Measurements from ENCODE around the gene SLC25A30.
"Not testable (repeated sequence)": the region's sequence is repeated elsewhere in the genome, so short reads cannot be mapped to it uniquely, and the experiment has no call there.

The SLC25A30 gene

DNA sequence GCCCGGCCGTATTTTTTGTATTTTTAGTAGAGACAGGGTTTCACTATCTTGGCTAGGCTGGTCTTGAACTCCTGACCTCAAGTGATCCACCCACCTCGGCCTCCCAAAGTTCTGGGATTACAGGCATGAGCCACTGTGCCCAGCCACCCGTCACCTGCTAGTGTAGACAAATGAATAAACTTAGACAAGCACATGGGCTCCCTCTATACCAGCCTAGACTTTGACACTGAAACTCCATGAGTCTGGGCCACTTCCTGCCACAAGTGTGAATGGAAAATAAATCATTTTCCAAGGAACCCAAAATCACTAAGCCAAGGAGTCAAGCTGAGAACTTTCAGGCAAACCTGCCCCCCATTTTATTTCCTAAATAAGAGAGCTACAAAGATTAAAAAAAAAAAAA is 50.2 kb downstream of the SLC25A30 start:
- DNase-seq (ENCODE audit: low read depth in 2 of 2): no peak

DNA sequence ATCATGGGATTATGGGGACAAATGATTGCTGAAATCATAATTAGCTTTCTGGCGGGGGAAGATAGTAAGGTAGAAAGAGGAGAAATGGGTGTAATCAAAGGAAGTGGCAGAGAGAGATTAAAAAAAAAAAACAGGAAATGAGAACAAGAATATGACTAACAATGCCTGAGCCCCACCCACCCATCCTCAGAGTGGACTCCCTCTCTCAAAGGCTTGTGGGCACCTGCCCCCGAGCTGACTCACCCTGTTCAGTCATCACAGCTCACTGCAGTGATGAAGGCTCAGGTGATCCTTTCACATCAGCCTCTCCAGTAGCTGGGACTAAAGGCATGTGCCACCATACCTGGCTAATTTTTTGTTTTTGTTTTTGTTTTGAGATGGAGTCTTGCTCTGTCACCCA is 50.8 kb downstream of the SLC25A30 start:
- DNase-seq (ENCODE audit: low read depth in 2 of 2): peak; percentile 67 to 74

DNA sequence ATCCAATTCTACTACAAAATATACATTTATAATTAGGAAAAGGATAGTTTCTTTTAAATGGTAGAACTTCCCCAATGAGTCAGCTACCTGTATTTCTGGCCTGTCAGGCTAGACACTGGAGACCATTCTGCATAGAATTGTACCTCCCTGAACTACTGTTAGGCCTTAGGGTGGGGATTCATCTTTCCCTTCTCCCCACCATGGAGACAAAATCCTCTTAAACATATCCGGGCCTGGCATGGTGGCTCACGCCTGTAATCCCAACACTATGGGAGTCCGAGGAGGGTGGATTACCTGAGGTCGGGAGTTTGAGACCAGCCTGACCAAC is 52.7 kb downstream of the SLC25A30 start:
- no peak for DNase-seq (ENCODE audit: low read depth in 2 of 2)

DNA sequence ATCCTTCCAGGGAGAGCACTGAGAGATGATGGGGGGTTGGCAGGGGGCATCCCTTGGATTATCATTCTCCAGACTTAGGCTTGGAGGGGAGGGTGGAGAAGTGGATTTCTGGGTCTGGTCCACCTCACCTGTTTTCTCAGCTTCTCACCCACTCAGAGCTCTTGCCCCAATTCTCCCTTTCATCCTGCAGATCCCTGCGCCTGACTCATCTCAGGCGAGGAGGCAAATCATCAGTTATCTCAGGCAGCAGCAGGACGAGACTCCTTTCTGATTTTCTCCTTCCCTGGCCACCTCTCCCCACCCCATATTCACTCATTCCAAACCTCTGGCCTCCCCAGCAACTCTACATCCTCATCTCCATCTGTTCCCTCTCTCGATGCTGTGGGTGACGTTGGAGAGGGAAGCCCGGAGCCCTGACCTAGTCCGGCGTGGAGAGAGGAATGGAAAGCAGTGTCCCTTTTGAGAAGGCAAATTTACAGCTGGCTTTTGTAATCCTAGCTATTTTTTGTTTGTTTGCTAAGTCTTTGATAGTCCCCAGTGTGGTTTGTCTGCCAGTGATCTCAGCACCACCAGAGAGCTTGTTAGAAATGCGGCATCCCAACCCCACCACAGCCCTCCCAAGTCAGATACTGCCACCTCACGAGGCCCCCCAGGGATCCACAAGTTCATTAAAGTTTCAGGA is 53.2 kb downstream of the SLC25A30 start:
- DNase-seq (ENCODE audit: low read depth in 2 of 2): no peak

DNA sequence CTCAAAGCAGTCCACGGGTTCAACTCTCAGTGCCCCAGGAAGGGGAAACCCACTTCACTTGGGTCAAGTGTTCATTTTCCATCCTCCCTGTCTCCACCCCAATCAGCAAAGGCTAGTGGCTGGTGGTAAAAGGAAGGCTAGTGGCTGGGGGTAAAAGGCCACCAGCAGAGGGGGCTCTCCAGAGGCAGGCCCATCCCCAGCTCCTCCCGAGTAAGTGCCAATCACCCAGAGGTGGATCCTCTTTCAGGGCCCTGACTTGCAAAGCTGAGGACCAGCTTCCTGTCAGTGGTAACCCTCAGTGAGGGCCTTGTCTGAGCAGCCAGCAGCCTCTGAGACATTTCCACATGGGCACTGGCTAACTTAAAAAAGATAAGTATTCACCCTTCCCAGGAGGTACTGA is 55.2 kb downstream of the SLC25A30 start:
- no peak for DNase-seq (ENCODE audit: low read depth in 2 of 2)

DNA sequence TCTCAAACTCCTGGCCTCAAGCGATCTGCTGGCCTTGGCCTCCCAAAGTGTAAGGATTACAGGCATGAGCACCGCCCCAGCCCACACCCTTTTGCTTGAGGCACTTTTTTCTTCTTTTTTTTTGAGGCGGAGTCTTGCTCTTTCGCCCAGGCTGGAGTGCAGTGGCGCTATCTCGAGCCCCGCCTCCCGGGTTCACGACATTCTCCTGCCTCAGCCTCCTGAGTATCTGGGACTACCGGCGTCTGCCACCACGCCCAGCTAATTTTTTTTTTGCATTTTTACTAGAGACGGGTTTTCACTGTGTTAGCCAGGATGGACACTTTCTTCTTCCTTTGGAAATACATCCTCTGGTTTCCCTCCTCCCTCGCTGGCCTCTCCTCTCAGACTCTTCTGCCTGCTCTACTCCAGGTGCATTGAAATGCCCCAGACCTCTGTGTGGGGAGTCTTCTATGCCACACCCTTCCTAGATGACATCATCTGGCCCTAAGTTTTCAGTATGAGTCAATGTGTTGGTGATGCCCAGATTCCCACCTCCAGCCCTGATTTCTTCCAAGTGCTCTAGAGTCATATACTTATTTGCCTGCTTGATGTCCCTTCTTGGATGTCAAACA is 56.5 kb downstream of the SLC25A30 start:
- no peak for DNase-seq (ENCODE audit: low read depth in 2 of 2)

DNA sequence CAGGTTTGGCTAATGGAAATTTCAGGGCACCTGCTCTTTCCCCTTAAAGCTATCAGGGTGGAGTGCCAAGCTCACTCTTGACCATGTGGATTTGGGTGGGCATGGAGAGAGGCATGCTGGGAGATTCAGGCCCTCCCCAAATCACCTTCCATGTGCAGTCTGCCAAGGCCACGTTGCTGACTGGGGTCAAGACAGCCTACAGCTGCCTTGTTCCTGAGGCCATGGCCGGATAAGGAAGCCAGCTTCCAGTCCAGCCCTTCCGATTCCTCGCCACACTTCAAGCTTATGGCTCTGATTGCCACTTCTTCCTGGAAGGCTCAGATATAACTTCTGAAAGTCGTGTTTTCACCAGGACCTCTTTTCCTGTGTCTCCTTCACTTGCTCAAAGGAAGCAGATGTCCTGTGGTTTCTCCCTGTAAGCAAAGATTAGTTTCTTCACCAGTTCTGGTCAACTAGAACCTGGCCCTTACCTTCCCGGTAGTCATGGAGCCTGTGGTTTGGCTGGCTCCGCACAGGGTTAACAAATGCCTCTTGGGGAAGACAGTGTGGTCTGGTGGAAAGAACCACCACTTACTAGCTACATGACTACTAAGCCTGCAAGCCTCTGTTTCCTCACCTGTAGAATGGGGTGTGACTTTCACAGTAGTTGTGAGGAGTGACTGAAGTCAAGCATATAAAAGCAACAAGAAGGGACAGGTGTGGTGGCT is 61.1 kb downstream of the SLC25A30 start:
- no peak for DNase-seq (ENCODE audit: low read depth in 2 of 2)

DNA sequence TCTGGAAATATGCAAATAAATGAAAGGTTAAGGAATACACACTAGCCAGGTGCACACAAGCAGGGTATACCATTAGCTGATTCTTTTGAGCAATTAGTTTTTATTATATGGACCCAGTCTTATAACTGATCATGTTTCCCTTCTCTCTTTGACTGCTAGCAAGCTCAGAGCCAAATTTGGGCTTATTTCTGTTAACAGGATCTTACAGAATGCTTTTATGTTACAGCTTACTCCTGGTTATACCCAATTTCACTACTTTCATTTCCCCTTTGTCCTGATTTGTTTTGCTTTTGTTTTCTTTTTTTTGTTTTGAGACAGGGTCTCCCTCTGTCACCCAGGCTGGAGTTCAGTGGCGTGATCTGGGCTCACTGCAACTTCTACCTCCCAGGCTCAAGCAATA is 64.3 kb downstream of the SLC25A30 start:
- DNase-seq (ENCODE audit: low read depth in 2 of 2): no peak

DNA sequence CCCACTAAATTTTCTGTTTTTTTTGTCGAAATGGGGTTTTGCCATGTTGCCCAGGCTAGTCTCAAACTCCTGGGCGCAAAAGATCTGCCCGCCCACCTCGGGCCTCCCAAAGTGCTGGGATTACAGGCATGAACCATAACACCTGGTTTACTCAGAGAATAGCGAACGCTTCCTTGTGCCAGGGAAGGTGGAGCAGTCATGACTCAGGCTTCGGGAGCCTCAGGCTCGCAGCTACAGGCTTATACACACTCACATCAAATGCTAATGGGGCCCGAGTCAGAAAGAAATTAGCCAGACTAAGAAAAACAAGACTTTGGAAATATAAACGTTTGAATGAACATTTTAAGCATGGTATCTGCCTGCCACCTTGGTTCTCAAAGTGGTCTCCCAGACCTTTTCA is 66.1 kb downstream of the SLC25A30 start:
- no peak for DNase-seq (ENCODE audit: low read depth in 2 of 2)

DNA sequence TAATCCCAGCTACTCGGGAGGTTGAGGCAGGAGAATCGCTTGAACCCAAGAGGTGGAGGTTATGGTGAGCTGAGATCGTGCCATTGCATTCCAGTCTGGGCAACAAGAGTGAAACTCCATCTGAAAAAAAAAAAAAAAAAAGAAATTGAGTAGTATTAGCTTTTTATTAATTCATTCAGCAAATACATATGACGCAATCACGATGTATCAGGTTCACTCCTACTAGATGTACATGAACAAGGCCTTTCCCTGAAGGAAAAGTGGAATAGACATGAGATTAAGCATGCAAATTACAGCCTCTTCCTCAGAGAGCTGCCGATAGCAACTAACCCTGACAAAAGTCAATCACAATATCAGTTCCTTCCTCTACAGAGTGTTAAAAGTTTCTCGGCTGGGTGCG is 68.0 kb downstream of the SLC25A30 start:
- no peak for DNase-seq (ENCODE audit: low read depth in 2 of 2)

DNA sequence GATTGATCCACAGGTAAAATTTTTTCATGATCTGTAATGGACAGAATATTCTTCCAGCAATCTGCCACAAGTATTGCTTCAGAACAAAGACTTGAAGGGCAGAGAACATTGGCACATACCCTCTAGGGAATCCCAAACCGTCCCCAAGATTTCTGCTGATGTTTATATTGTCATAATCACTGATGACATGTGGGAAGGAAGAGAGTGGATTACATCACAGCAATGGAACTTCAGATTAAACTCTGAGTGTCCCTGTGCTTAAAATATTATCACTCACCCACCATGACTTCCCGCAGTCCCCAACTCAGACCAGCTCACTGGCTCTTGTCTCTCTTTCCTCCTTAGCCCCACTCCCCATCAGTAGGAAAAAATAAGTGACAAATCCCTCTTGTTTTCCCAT is 68.7 kb downstream of the SLC25A30 start:
- no peak for DNase-seq (ENCODE audit: low read depth in 2 of 2)

DNA sequence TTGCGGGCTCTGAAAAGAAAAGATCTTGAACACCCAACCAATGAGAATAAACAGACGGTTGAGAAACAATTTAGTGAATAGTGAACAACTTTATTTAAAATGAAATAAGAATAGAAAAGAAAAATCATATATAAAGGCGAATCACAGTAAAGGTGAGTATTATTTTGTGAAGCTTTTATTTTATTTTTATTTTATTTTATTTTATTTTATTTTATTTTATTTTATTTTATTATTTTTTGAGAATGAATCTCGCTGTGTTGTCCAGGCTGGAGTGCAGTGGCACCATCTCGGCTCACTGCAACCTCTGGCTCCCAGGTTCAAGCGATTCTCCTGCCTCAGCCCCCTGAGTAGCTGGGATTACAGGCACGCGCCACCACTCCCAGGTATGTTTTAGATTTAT is 74.1 kb downstream of the SLC25A30 start:
- not testable (repeated sequence) for DNase-seq (ENCODE audit: low read depth in 2 of 2)

Measured in stimulated activated CD8-positive, alpha-beta memory T cell treated with anti-CD3 and anti-CD28 coated beads, Interleukin-7, amount 100 ng/mL, for 1 hour (primary cell).